ENCODE results near the gene C6orf89.

- TF ChIP-seq, protein P1, sequence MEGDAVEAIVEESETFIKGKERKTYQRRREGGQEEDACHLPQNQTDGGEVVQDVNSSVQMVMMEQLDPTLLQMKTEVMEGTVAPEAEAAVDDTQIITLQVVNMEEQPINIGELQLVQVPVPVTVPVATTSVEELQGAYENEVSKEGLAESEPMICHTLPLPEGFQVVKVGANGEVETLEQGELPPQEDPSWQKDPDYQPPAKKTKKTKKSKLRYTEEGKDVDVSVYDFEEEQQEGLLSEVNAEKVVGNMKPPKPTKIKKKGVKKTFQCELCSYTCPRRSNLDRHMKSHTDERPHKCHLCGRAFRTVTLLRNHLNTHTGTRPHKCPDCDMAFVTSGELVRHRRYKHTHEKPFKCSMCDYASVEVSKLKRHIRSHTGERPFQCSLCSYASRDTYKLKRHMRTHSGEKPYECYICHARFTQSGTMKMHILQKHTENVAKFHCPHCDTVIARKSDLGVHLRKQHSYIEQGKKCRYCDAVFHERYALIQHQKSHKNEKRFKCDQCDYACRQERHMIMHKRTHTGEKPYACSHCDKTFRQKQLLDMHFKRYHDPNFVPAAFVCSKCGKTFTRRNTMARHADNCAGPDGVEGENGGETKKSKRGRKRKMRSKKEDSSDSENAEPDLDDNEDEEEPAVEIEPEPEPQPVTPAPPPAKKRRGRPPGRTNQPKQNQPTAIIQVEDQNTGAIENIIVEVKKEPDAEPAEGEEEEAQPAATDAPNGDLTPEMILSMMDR (IDR thresholded peaks at IDR 0.05 in 2 of 3, conservative IDR thresholded peaks at IDR 0.05 in 1 of 3; ENCODE audit: borderline replicate concordance in 1 of 3, insufficient read depth in 1 of 3, low read depth in 2 of 3, low read length in 2 of 3): 0 out of 6 replicates have a peak, but pooled peaks of 2 of the 3 experiments have one; percentile 5 to 11
- TF ChIP-seq CBX3 (IDR thresholded peaks at IDR 0.05; ENCODE audit: low read depth): no peak
- TF ChIP-seq TCF7L2 (IDR thresholded peaks at IDR 0.05; ENCODE audit: borderline replicate concordance, extremely low read depth, insufficient read depth, insufficient read length): no peak
- TF ChIP-seq POLR2AphosphoS5 (IDR thresholded peaks at IDR 0.05; ENCODE audit: low read depth, low read length): no peak
- TF ChIP-seq EZH2 (IDR thresholded peaks at IDR 0.05): no peak
- TF ChIP-seq POLR2A (IDR thresholded peaks at IDR 0.05; ENCODE audit: borderline replicate concordance, extremely low read depth, insufficient read depth, insufficient read length): no peak
- no peak for TF ChIP-seq EZH2phosphoT487 (IDR thresholded peaks at IDR 0.05; ENCODE audit: borderline replicate concordance)
- TF ChIP-seq SIN3A (IDR thresholded peaks at IDR 0.05; ENCODE audit: low read depth): no peak
- TF ChIP-seq SP1 (IDR thresholded peaks at IDR 0.05; ENCODE audit: low read depth): no peak
Measured at GRCh38 chr6:36958775-36959554, 73.2 kb downstream of the C6orf89 start.

Data from HCT116 (cell line).